IgD-negative memory B cell (primary cell): ENCODE data around the gene RALGAPB. TPM values are rescaled to one million over a fixed set of nuclear protein-coding genes. Genes with fewer than 3 reads are reported as not detected.

Experiments used
- H3K27ac Mint-ChIP-seq, 3 donors: one replicate each; pipeline ENCODE4 v1.8.0; 2020 to 2022; ENCODE audit warnings: mild to moderate bottlenecking in 3 of 3, mixed read lengths in 3 of 3, moderate library complexity in 1 of 3
- H3K27me3 Mint-ChIP-seq: one replicate; pipeline ENCODE4 v1.8.0; 2021; ENCODE audit warnings: mixed read lengths
- H3K36me3 Mint-ChIP-seq: one replicate; pipeline ENCODE4 v1.8.0; 2020; ENCODE audit warnings: mild to moderate bottlenecking, mixed read lengths
- H3K4me1 Mint-ChIP-seq, 3 donors: one replicate each; pipeline ENCODE4 v1.8.0; 2020 to 2022; ENCODE audit warnings: mixed read lengths in 3 of 3, mild to moderate bottlenecking in 1 of 3
- H3K4me3 Mint-ChIP-seq, 4 donors: one replicate each; pipeline ENCODE4 v1.8.0; 2020 to 2022; ENCODE audit warnings: mild to moderate bottlenecking in 4 of 4, mixed read lengths in 4 of 4, moderate library complexity in 3 of 4
- H3K9me3 Mint-ChIP-seq, 3 donors: one replicate each; pipeline ENCODE4 v1.8.0; 2020 to 2021; ENCODE audit warnings: mixed read lengths in 3 of 3, mild to moderate bottlenecking in 1 of 3
- polyA plus RNA-seq: library from polyadenylated mRNA; unstranded; fragments of 300-500 nt; fragmentation: Illumina TruSeq; gene quantifications from one replicate; pipeline ENCODE4 v1.2.3, GENCODE V29; 2021

The RALGAPB gene
- polyA plus RNA-seq, 1 donor from 2014 or later: 13.0 TPM

- Mint-ChIP-seq H3K4me3 (no peak overlapping the region), H3K4me1 (peaks cover 0 to 3% (median 2%) of the 10 kb centered on the region in 3 donors), H3K27me3 (peaks cover 26% of the 10 kb centered on the region), H3K9me3 (no peaks in the 10 kb centered on the region), H3K27ac (no peak overlapping the region), H3K36me3 (no peaks in the 10 kb centered on the region)
Measured at GRCh38 chr20:38607351-38607750, 134.7 kb downstream of the RALGAPB start.

GRCh38 chr20:38608188-38608587, 135.5 kb downstream of the RALGAPB start:
- Mint-ChIP-seq H3K27ac (no peak overlapping the region), H3K27me3 (peaks cover 21% of the 10 kb centered on the region)

GRCh38 chr20:38609815-38610214, 137.2 kb downstream of the RALGAPB start:
- peaks cover 0 to 3% (median 2%) of the 10 kb centered on the region in 3 donors for H3K4me1 Mint-ChIP-seq
- no peaks in the 10 kb centered on the region for H3K9me3 Mint-ChIP-seq
- H3K4me3 Mint-ChIP-seq: no peak overlapping the region
- H3K27ac Mint-ChIP-seq: peak overlapping the region in 1 of 3 donors; percentile 52
- H3K36me3 Mint-ChIP-seq: no peaks in the 10 kb centered on the region
- peaks cover 18% of the 10 kb centered on the region for H3K27me3 Mint-ChIP-seq

More at GRCh38 chr20:38608188-38608587, 135.5 kb downstream of the RALGAPB start:
- H3K9me3 Mint-ChIP-seq: no peaks in the 10 kb centered on the region
- no peak overlapping the region for H3K4me3 Mint-ChIP-seq
- H3K36me3 Mint-ChIP-seq: no peaks in the 10 kb centered on the region
- peaks cover 0 to 3% (median 2%) of the 10 kb centered on the region in 3 donors for H3K4me1 Mint-ChIP-seq

- H3K27ac Mint-ChIP-seq: peak overlapping the region in 1 of 3 donors; percentile 52
Measured at GRCh38 chr20:38610521-38610920, 137.9 kb downstream of the RALGAPB start.

GRCh38 chr20:38612751-38613515, 140.3 kb downstream of the RALGAPB start:
- no peak overlapping the region for H3K27ac Mint-ChIP-seq
- H3K27me3 Mint-ChIP-seq: peaks cover 12% of the 10 kb centered on the region

More at GRCh38 chr20:38610521-38610920, 137.9 kb downstream of the RALGAPB start:
- peaks cover 19% of the 10 kb centered on the region for H3K27me3 Mint-ChIP-seq
- H3K9me3 Mint-ChIP-seq: no peaks in the 10 kb centered on the region
- H3K4me3 Mint-ChIP-seq: no peak overlapping the region
- peaks cover 0 to 3% (median 2%) of the 10 kb centered on the region in 3 donors for H3K4me1 Mint-ChIP-seq
- no peaks in the 10 kb centered on the region for H3K36me3 Mint-ChIP-seq

GRCh38 chr20:38615283-38615682, 142.6 kb downstream of the RALGAPB start:
- no peaks in the 10 kb centered on the region for H3K36me3 Mint-ChIP-seq
- H3K4me1 Mint-ChIP-seq: peaks cover 0 to 2% (median 0%) of the 10 kb centered on the region in 3 donors
- H3K27me3 Mint-ChIP-seq: peaks cover 12% of the 10 kb centered on the region
- H3K27ac Mint-ChIP-seq: no peak overlapping the region
- H3K4me3 Mint-ChIP-seq: no peak overlapping the region
- no peaks in the 10 kb centered on the region for H3K9me3 Mint-ChIP-seq

More at GRCh38 chr20:38612751-38613515, 140.3 kb downstream of the RALGAPB start:
- peaks cover 0 to 3% (median 2%) of the 10 kb centered on the region in 3 donors for H3K4me1 Mint-ChIP-seq
- H3K4me3 Mint-ChIP-seq: no peak overlapping the region
- no peaks in the 10 kb centered on the region for H3K36me3 Mint-ChIP-seq
- no peaks in the 10 kb centered on the region for H3K9me3 Mint-ChIP-seq

GRCh38 chr20:38616457-38616856, 143.8 kb downstream of the RALGAPB start:
- peak overlapping the region in 1 of 3 donors; percentile 37 for H3K27ac Mint-ChIP-seq
- peaks cover 0 to 2% (median 0%) of the 10 kb centered on the region in 3 donors for H3K4me1 Mint-ChIP-seq
- no peak overlapping the region for H3K4me3 Mint-ChIP-seq
- H3K36me3 Mint-ChIP-seq: no peaks in the 10 kb centered on the region
- H3K9me3 Mint-ChIP-seq: no peaks in the 10 kb centered on the region
- H3K27me3 Mint-ChIP-seq: peaks cover 14% of the 10 kb centered on the region

GRCh38 chr20:38617011-38617829, 144.6 kb downstream of the RALGAPB start:
- no peak overlapping the region for H3K27ac Mint-ChIP-seq
- peak overlapping the region in 1 of 4 donors; percentile 4 for H3K4me3 Mint-ChIP-seq
- H3K27me3 Mint-ChIP-seq: peaks cover 15% of the 10 kb centered on the region
- H3K36me3 Mint-ChIP-seq: no peaks in the 10 kb centered on the region
- no peaks in the 10 kb centered on the region for H3K9me3 Mint-ChIP-seq
- H3K4me1 Mint-ChIP-seq: peaks cover 0 to 2% (median 0%) of the 10 kb centered on the region in 3 donors

- H3K36me3 Mint-ChIP-seq: no peaks in the 10 kb centered on the region
- no peaks in the 10 kb centered on the region for H3K9me3 Mint-ChIP-seq
- peaks cover 18% of the 10 kb centered on the region for H3K27me3 Mint-ChIP-seq
- H3K4me1 Mint-ChIP-seq: peaks cover 0 to 2% (median 0%) of the 10 kb centered on the region in 3 donors
- no peak overlapping the region for H3K4me3 Mint-ChIP-seq
- H3K27ac Mint-ChIP-seq: no peak overlapping the region
Measured at GRCh38 chr20:38617830-38618196, 145.2 kb downstream of the RALGAPB start.

GRCh38 chr20:38620441-38620840, 147.8 kb downstream of the RALGAPB start:
- no peak overlapping the region for H3K27ac Mint-ChIP-seq
- H3K27me3 Mint-ChIP-seq: peaks cover 15% of the 10 kb centered on the region
- no peak overlapping the region for H3K4me3 Mint-ChIP-seq
- peaks cover 0 to 6% (median 1%) of the 10 kb centered on the region in 3 donors for H3K9me3 Mint-ChIP-seq
- H3K36me3 Mint-ChIP-seq: peaks cover 3% of the 10 kb centered on the region
- H3K4me1 Mint-ChIP-seq: peaks cover 0 to 2% (median 0%) of the 10 kb centered on the region in 3 donors

GRCh38 chr20:38623061-38623460, 150.4 kb downstream of the RALGAPB start:
- no peak overlapping the region for H3K27ac Mint-ChIP-seq
- H3K27me3 Mint-ChIP-seq: peaks cover 12% of the 10 kb centered on the region
- H3K4me3 Mint-ChIP-seq: no peak overlapping the region
- peaks cover 0 to 2% (median 0%) of the 10 kb centered on the region in 3 donors for H3K4me1 Mint-ChIP-seq
- peaks cover 0 to 6% (median 1%) of the 10 kb centered on the region in 3 donors for H3K9me3 Mint-ChIP-seq
- peaks cover 3% of the 10 kb centered on the region for H3K36me3 Mint-ChIP-seq

- no peaks in the 10 kb centered on the region for H3K4me1 Mint-ChIP-seq
- peaks cover 3% of the 10 kb centered on the region for H3K36me3 Mint-ChIP-seq
- H3K27ac Mint-ChIP-seq: no peak overlapping the region
- H3K4me3 Mint-ChIP-seq: no peak overlapping the region
- peaks cover 12% of the 10 kb centered on the region for H3K27me3 Mint-ChIP-seq
- H3K9me3 Mint-ChIP-seq: peaks cover 0 to 6% (median 1%) of the 10 kb centered on the region in 3 donors
Measured at GRCh38 chr20:38624084-38624483, 151.4 kb downstream of the RALGAPB start.

GRCh38 chr20:38625896-38626295, 153.3 kb downstream of the RALGAPB start:
- H3K36me3 Mint-ChIP-seq: peaks cover 3% of the 10 kb centered on the region
- peaks cover 0 to 6% (median 1%) of the 10 kb centered on the region in 3 donors for H3K9me3 Mint-ChIP-seq
- no peak overlapping the region for H3K4me3 Mint-ChIP-seq
- no peaks in the 10 kb centered on the region for H3K4me1 Mint-ChIP-seq
- H3K27me3 Mint-ChIP-seq: peaks cover 11% of the 10 kb centered on the region
- H3K27ac Mint-ChIP-seq: no peak overlapping the region

GRCh38 chr20:38626921-38627659, 154.4 kb downstream of the RALGAPB start:
- Mint-ChIP-seq H3K36me3 (peaks cover 3% of the 10 kb centered on the region), H3K9me3 (peaks cover 0 to 6% (median 1%) of the 10 kb centered on the region in 3 donors), H3K4me1 (no peaks in the 10 kb centered on the region), H3K27me3 (peaks cover 8% of the 10 kb centered on the region), H3K4me3 (no peak overlapping the region), H3K27ac (no peak overlapping the region)
